ENCODE data around the gene UFD1.

DNA sequence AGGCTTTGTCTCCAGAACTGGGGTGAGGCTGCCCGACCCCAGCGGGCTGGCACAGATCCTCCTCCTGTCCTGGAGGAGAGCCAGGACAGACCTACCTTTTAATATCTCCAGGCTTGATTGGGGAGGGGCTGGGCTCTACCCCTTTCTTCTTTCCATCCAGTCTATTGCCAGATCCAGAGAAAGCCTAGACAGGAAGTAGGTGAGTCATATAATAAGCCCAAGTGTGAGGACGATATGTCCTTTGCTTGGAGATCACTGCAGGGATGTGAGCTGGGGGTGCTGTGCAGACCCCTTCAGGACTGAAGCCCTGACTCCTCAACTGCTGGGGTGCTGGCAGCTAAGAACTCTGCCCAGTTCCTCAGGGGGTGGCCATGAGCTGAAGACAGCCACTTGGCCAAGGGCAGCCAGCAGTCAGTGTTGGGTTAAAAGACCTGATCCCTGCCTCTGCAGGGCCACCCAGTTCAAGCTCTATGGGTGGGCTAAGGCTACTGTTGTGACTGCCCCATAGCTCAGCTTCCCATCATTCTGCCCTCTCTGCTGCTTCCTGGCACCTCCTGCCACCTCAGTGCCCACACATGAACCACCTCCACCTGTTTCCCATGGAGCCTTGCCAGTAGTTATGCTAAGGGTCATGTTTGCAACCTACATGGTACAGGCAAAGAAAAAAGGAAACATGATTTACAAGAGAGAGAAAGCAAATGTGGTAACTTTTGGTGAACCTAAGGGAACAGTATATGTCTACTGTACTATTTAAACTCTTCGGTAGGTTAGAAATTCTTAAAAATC lies 23.2 kb downstream of the UFD1 start:
- no peak for TF ChIP-seq EZH2 (IDR thresholded peaks at IDR 0.05; ENCODE audit: borderline replicate concordance, low read length)
- TF ChIP-seq, protein P1, sequence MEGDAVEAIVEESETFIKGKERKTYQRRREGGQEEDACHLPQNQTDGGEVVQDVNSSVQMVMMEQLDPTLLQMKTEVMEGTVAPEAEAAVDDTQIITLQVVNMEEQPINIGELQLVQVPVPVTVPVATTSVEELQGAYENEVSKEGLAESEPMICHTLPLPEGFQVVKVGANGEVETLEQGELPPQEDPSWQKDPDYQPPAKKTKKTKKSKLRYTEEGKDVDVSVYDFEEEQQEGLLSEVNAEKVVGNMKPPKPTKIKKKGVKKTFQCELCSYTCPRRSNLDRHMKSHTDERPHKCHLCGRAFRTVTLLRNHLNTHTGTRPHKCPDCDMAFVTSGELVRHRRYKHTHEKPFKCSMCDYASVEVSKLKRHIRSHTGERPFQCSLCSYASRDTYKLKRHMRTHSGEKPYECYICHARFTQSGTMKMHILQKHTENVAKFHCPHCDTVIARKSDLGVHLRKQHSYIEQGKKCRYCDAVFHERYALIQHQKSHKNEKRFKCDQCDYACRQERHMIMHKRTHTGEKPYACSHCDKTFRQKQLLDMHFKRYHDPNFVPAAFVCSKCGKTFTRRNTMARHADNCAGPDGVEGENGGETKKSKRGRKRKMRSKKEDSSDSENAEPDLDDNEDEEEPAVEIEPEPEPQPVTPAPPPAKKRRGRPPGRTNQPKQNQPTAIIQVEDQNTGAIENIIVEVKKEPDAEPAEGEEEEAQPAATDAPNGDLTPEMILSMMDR (conservative IDR thresholded peaks at IDR 0.05 in 1 of 2, IDR thresholded peaks at IDR 0.05 in 1 of 2; ENCODE audit: extremely low read depth in 1 of 2, insufficient read depth in 1 of 2, low read depth in 1 of 2, low read length in 2 of 2), result no peak
